Measurements from ENCODE around the gene COL8A2.

The COL8A2 gene

GRCh38 chr1:36136535-36136934, 11.5 kb upstream of the COL8A2 start:
- no peak overlapping the region for H3K4me3 ChIP-seq (ENCODE audit: low read length)
- no peak for TF ChIP-seq ZNF274 (IDR thresholded peaks at IDR 0.05; ENCODE audit: low read depth, low read length)

- H3K4me3 ChIP-seq (ENCODE audit: low read length) = no peak overlapping the region
- TF ChIP-seq ZNF274 (IDR thresholded peaks at IDR 0.05; ENCODE audit: low read depth, low read length) = no peak
Measured at GRCh38 chr1:36135796-36136195, 10.8 kb upstream of the COL8A2 start.

GRCh38 chr1:36135330-36135667, 10.3 kb upstream of the COL8A2 start:
- TF ChIP-seq ZNF274 (IDR thresholded peaks at IDR 0.05; ENCODE audit: low read depth, low read length) = no peak

GRCh38 chr1:36134505-36135329, 9.7 kb upstream of the COL8A2 start:
- H3K4me3 ChIP-seq (ENCODE audit: low read length) = no peak overlapping the region
- no peak for TF ChIP-seq ZNF274 (IDR thresholded peaks at IDR 0.05; ENCODE audit: low read depth, low read length)

More at GRCh38 chr1:36135330-36135667, 10.3 kb upstream of the COL8A2 start:
- no peak overlapping the region for H3K4me3 ChIP-seq (ENCODE audit: low read length)

- no peak overlapping the region for H3K4me3 ChIP-seq (ENCODE audit: low read length)
- TF ChIP-seq ZNF274 (IDR thresholded peaks at IDR 0.05; ENCODE audit: low read depth, low read length) = no peak
Measured at GRCh38 chr1:36134031-36134430, 9.0 kb upstream of the COL8A2 start.

GRCh38 chr1:36133484-36133883, 8.5 kb upstream of the COL8A2 start:
- no peak for TF ChIP-seq ZNF274 (IDR thresholded peaks at IDR 0.05; ENCODE audit: low read depth, low read length)
- no peak overlapping the region for H3K4me3 ChIP-seq (ENCODE audit: low read length)

- no peak overlapping the region for H3K4me3 ChIP-seq (ENCODE audit: low read length)
- no peak for TF ChIP-seq ZNF274 (IDR thresholded peaks at IDR 0.05; ENCODE audit: low read depth, low read length)
Measured at GRCh38 chr1:36132029-36132428, 7.0 kb upstream of the COL8A2 start.

- no peak for TF ChIP-seq ZNF274 (IDR thresholded peaks at IDR 0.05; ENCODE audit: low read depth, low read length)
- no peak overlapping the region for H3K4me3 ChIP-seq (ENCODE audit: low read length)
Measured at GRCh38 chr1:36128905-36129206, 3.8 kb upstream of the COL8A2 start.

- H3K4me3 ChIP-seq (ENCODE audit: low read length) = no peak overlapping the region
- TF ChIP-seq ZNF274 (IDR thresholded peaks at IDR 0.05; ENCODE audit: low read depth, low read length) = no peak
Measured at GRCh38 chr1:36128126-36128904, 3.3 kb upstream of the COL8A2 start.

GRCh38 chr1:36126797-36127500, 1.9 kb upstream of the COL8A2 start:
- no peak for TF ChIP-seq ZNF274 (IDR thresholded peaks at IDR 0.05; ENCODE audit: low read depth, low read length)
- no peak overlapping the region for H3K4me3 ChIP-seq (ENCODE audit: low read length)

- no peak overlapping the region for H3K4me3 ChIP-seq (ENCODE audit: low read length)
- no peak for TF ChIP-seq ZNF274 (IDR thresholded peaks at IDR 0.05; ENCODE audit: low read depth, low read length)
Measured at GRCh38 chr1:36126005-36126716, 1.1 kb upstream of the COL8A2 start.

GRCh38 chr1:36124404-36125128, 456 bp downstream of the COL8A2 start:
- TF ChIP-seq ZNF274 (IDR thresholded peaks at IDR 0.05; ENCODE audit: low read depth, low read length) = no peak
- H3K4me3 ChIP-seq (ENCODE audit: low read length) = no peak overlapping the region

- no peak overlapping the region for H3K4me3 ChIP-seq (ENCODE audit: low read length)
- TF ChIP-seq ZNF274 (IDR thresholded peaks at IDR 0.05; ENCODE audit: low read depth, low read length) = no peak
Measured at GRCh38 chr1:36123356-36123755, 1.7 kb downstream of the COL8A2 start.

All from GM08714 (cell line).